Skeletal muscle cell (primary cell): ENCODE data around the gene U2AF1L4.

Source experiments
- DNase-seq: peaks from one replicate; pipeline ENCODE4 v3.0.0-alpha.2; 2010; ENCODE audit warnings: low read depth
- H3K4me3 ChIP-seq: 2 replicates; pipeline ENCODE4 v1.5.1; 2011; ENCODE audit warnings: low read depth, mild to moderate bottlenecking, control low read depth, low read length, moderate library complexity

The U2AF1L4 gene

GRCh38 chr19:35744430-35745327 lies 539 bp downstream of the U2AF1L4 start:
- peak overlapping the region; percentile 89 for H3K4me3 ChIP-seq
- DNase-seq, result peak; percentile 82

GRCh38 chr19:35743640-35744429 lies 1.4 kb downstream of the U2AF1L4 start:
- DNase-seq, result no peak
- H3K4me3 ChIP-seq, result no peak overlapping the region

- DNase-seq, result no peak
- peak within 1 kb of the TSS; percentile 64 for H3K4me3 ChIP-seq
These were observed 3.0 kb downstream of the U2AF1L4 start, which contains the start of gene IGFLR1 for GRCh38 chr19:35742121-35742724. Gene IGFLR1 (minus strand): TSS chr19:35742452. CDS start chr19:35741180, 1,272 bp downstream.

GRCh38 chr19:35741203-35741515 lies 4.1 kb downstream of the U2AF1L4 start:
- DNase-seq, result no peak
- peak overlapping the region; percentile 64 for H3K4me3 ChIP-seq

- peak overlapping the region; percentile 64 for H3K4me3 ChIP-seq
- peak; percentile 88 for DNase-seq
These were observed 4.6 kb downstream of the U2AF1L4 start for GRCh38 chr19:35740423-35741202.

- H3K4me3 ChIP-seq, result peak overlapping the region; percentile 64
- no peak for DNase-seq
These were observed 5.2 kb downstream of the U2AF1L4 start for GRCh38 chr19:35740108-35740422.

- peak overlapping the region; percentile 64 for H3K4me3 ChIP-seq
- DNase-seq, result no peak
These were observed 5.7 kb downstream of the U2AF1L4 start for GRCh38 chr19:35739275-35740107.

- H3K4me3 ChIP-seq, result no peak overlapping the region
- no peak for DNase-seq
These were observed 6.4 kb downstream of the U2AF1L4 start for GRCh38 chr19:35738887-35739229.

- no peak overlapping the region for H3K4me3 ChIP-seq
- DNase-seq, result no peak
These were observed 7.0 kb downstream of the U2AF1L4 start for GRCh38 chr19:35738021-35738886.

- H3K4me3 ChIP-seq, result no peak overlapping the region
- DNase-seq, result no peak
These were observed 8.0 kb downstream of the U2AF1L4 start for GRCh38 chr19:35736913-35737886.

- no peak for DNase-seq
These were observed 10.3 kb downstream of the U2AF1L4 start for GRCh38 chr19:35734889-35735288.

GRCh38 chr19:35734273-35734672 lies 10.9 kb downstream of the U2AF1L4 start:
- no peak overlapping the region for H3K4me3 ChIP-seq
- DNase-seq, result no peak

More at GRCh38 chr19:35734889-35735288, 10.3 kb downstream of the U2AF1L4 start:
- no peak overlapping the region for H3K4me3 ChIP-seq

GRCh38 chr19:35733180-35734125 lies 11.8 kb downstream of the U2AF1L4 start:
- no peak overlapping the region for H3K4me3 ChIP-seq
- DNase-seq, result no peak

- no peak overlapping the region for H3K4me3 ChIP-seq
- DNase-seq, result no peak
These were observed 12.6 kb downstream of the U2AF1L4 start for GRCh38 chr19:35732540-35733179.

GRCh38 chr19:35731779-35732405 lies 13.3 kb downstream of the U2AF1L4 start:
- DNase-seq, result no peak

More at GRCh38 chr19:35731779-35732405, 13.3 kb downstream of the U2AF1L4 start:
- H3K4me3 ChIP-seq, result no peak overlapping the region
